ENCODE measurements around the gene GPR3.

GPR3 gene

GRCh38 chr1:27392096-27392777, at the start of gene GPR3:
Gene GPR3, plus strand, starts transcription at chr1:27392622. Its CDS starts 1,177 bp downstream, at chr1:27393799.
- Histone ChIP-seq H3K9ac (ENCODE audit: low read depth, low read length) (peak within 1 kb of the TSS; percentile 96), H3K4me1 (ENCODE audit: insufficient read depth, low read length) (peaks cover 9% of the 10 kb centered on the region; the same call in 1 of the 2 replicates), H3K9me3 (ENCODE audit: control insufficient read depth, insufficient read depth, low read length) (no peaks in the 10 kb centered on the region), H3K36me3 (ENCODE audit: insufficient read depth, low read length) (no peaks in the 10 kb centered on the region)

- Histone ChIP-seq H3K4me1 (ENCODE audit: insufficient read depth, low read length) (peaks cover 41% of the 10 kb centered on the region; the same call in 1 of the 2 replicates), H3K9me3 (ENCODE audit: control insufficient read depth, insufficient read depth, low read length) (no peaks in the 10 kb centered on the region), H3K36me3 (ENCODE audit: insufficient read depth, low read length) (no peaks in the 10 kb centered on the region), H3K9ac (ENCODE audit: low read depth, low read length) (peak overlapping the region; percentile 41; the same call in 1 of the 2 replicates)
These were observed 49.4 kb upstream of the GPR3 start for GRCh38 chr1:27342778-27343638.

- H3K4me1 ChIP-seq (ENCODE audit: insufficient read depth, low read length), result peaks cover 41% of the 10 kb centered on the region; the same call in 1 of the 2 replicates
- H3K9ac ChIP-seq (ENCODE audit: low read depth, low read length), result no peak overlapping the region; the same call in 1 of the 2 replicates
- no peaks in the 10 kb centered on the region for H3K9me3 ChIP-seq (ENCODE audit: control insufficient read depth, insufficient read depth, low read length)
These were observed 48.8 kb upstream of the GPR3 start for GRCh38 chr1:27343639-27344025.

GRCh38 chr1:27345272-27345671, 47.1 kb upstream of the GPR3 start:
- H3K9ac ChIP-seq (ENCODE audit: low read depth, low read length), result no peak overlapping the region
- H3K36me3 ChIP-seq (ENCODE audit: insufficient read depth, low read length), result no peaks in the 10 kb centered on the region
- H3K4me1 ChIP-seq (ENCODE audit: insufficient read depth, low read length), result peaks cover 30% of the 10 kb centered on the region; the same call in 1 of the 2 replicates
- no peaks in the 10 kb centered on the region for H3K9me3 ChIP-seq (ENCODE audit: control insufficient read depth, insufficient read depth, low read length)

More at GRCh38 chr1:27343639-27344025, 48.8 kb upstream of the GPR3 start:
- no peaks in the 10 kb centered on the region for H3K36me3 ChIP-seq (ENCODE audit: insufficient read depth, low read length)

GRCh38 chr1:27346357-27346756, 46.1 kb upstream of the GPR3 start:
- Histone ChIP-seq H3K4me1 (ENCODE audit: insufficient read depth, low read length) (peaks cover 27% of the 10 kb centered on the region; the same call in 1 of the 2 replicates), H3K9me3 (ENCODE audit: control insufficient read depth, insufficient read depth, low read length) (no peaks in the 10 kb centered on the region), H3K9ac (ENCODE audit: low read depth, low read length) (no peak overlapping the region), H3K36me3 (ENCODE audit: insufficient read depth, low read length) (no peaks in the 10 kb centered on the region)

- Histone ChIP-seq H3K9me3 (ENCODE audit: control insufficient read depth, insufficient read depth, low read length) (no peaks in the 10 kb centered on the region), H3K36me3 (ENCODE audit: insufficient read depth, low read length) (no peaks in the 10 kb centered on the region), H3K9ac (ENCODE audit: low read depth, low read length) (no peak overlapping the region), H3K4me1 (ENCODE audit: insufficient read depth, low read length) (peaks cover 24% of the 10 kb centered on the region; the same call in 1 of the 2 replicates)
These were observed 45.3 kb upstream of the GPR3 start for GRCh38 chr1:27346991-27347624.

GRCh38 chr1:27348861-27349783, 43.3 kb upstream of the GPR3 start:
- peak overlapping the region; percentile 41 for H3K9ac ChIP-seq (ENCODE audit: low read depth, low read length)
- peaks cover 11% of the 10 kb centered on the region; the same call in 1 of the 2 replicates for H3K4me1 ChIP-seq (ENCODE audit: insufficient read depth, low read length)
- no peaks in the 10 kb centered on the region for H3K9me3 ChIP-seq (ENCODE audit: control insufficient read depth, insufficient read depth, low read length)
- no peaks in the 10 kb centered on the region for H3K36me3 ChIP-seq (ENCODE audit: insufficient read depth, low read length)

GRCh38 chr1:27349784-27350662, 42.4 kb upstream of the GPR3 start:
- peak overlapping the region; percentile 41 for H3K9ac ChIP-seq (ENCODE audit: low read depth, low read length)
- no peaks in the 10 kb centered on the region for H3K9me3 ChIP-seq (ENCODE audit: control insufficient read depth, insufficient read depth, low read length)
- no peaks in the 10 kb centered on the region for H3K36me3 ChIP-seq (ENCODE audit: insufficient read depth, low read length)
- peaks cover 11% of the 10 kb centered on the region; the same call in 1 of the 2 replicates for H3K4me1 ChIP-seq (ENCODE audit: insufficient read depth, low read length)

- Histone ChIP-seq H3K4me1 (ENCODE audit: insufficient read depth, low read length) (peaks cover 11% of the 10 kb centered on the region; the same call in 1 of the 2 replicates), H3K36me3 (ENCODE audit: insufficient read depth, low read length) (no peaks in the 10 kb centered on the region), H3K9me3 (ENCODE audit: control insufficient read depth, insufficient read depth, low read length) (no peaks in the 10 kb centered on the region), H3K9ac (ENCODE audit: low read depth, low read length) (peak overlapping the region; percentile 60)
These were observed 41.5 kb upstream of the GPR3 start for GRCh38 chr1:27350663-27351540.

GRCh38 chr1:27351541-27352107, 40.8 kb upstream of the GPR3 start:
- peak overlapping the region; percentile 60 for H3K9ac ChIP-seq (ENCODE audit: low read depth, low read length)
- no peaks in the 10 kb centered on the region for H3K9me3 ChIP-seq (ENCODE audit: control insufficient read depth, insufficient read depth, low read length)
- H3K4me1 ChIP-seq (ENCODE audit: insufficient read depth, low read length), result peaks cover 16% of the 10 kb centered on the region; the same call in 1 of the 2 replicates
- no peaks in the 10 kb centered on the region for H3K36me3 ChIP-seq (ENCODE audit: insufficient read depth, low read length)

GRCh38 chr1:27353166-27353565, 39.3 kb upstream of the GPR3 start:
- Histone ChIP-seq H3K9ac (ENCODE audit: low read depth, low read length) (no peak overlapping the region), H3K36me3 (ENCODE audit: insufficient read depth, low read length) (no peaks in the 10 kb centered on the region), H3K4me1 (ENCODE audit: insufficient read depth, low read length) (peaks cover 8% of the 10 kb centered on the region; the same call in 1 of the 2 replicates), H3K9me3 (ENCODE audit: control insufficient read depth, insufficient read depth, low read length) (no peaks in the 10 kb centered on the region)

GRCh38 chr1:27353629-27354028, 38.8 kb upstream of the GPR3 start:
- no peaks in the 10 kb centered on the region for H3K9me3 ChIP-seq (ENCODE audit: control insufficient read depth, insufficient read depth, low read length)
- no peaks in the 10 kb centered on the region for H3K36me3 ChIP-seq (ENCODE audit: insufficient read depth, low read length)
- no peak overlapping the region for H3K9ac ChIP-seq (ENCODE audit: low read depth, low read length)
- peaks cover 8% of the 10 kb centered on the region; the same call in 1 of the 2 replicates for H3K4me1 ChIP-seq (ENCODE audit: insufficient read depth, low read length)
